GM12872 (cell line): ENCODE measurements around the gene ARHGAP10.

Source experiments
- CTCF ChIP-seq: IDR thresholded peaks from 3 replicates; pipeline ENCODE4 v1.5.1; 2011; ENCODE audit warnings: low read depth, mild to moderate bottlenecking, low read length, moderate library complexity; ENCODE audit not compliant: insufficient read depth

ARHGAP10 gene

DNA sequence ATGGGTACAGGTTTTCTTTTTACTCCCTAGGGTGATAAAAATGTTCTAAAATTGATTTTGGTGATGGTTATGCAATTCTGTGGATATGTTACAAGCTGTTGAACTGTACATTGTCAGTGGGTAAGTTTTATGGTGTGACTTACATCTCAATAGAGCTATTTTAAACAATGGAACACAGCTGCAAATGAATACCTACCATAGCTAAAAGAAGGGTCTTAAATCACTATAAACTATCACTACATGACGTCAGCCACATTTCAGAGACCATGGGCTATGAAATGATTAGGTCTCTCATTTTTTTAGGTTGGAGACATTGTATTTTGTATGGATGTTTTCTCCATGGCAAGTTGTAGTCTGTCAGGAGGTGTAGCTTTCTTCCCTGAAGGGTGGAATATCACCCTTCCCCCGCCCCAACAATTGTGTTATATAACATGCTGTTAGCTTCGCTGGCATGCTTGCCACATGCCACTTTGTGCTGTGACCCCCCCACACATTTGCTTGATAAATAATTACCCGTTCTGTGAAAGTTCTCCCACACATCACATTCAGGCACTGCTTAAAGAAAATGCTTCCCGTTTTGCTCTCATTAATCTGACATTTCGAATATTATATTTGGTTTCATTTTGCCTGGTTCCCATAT is 159.7 kb downstream of the ARHGAP10 start:
- no peak for TF ChIP-seq CTCF

- no peak for TF ChIP-seq CTCF
These were observed 167.6 kb downstream of the ARHGAP10 start for GRCh38 chr4:147899512-147899911.

DNA sequence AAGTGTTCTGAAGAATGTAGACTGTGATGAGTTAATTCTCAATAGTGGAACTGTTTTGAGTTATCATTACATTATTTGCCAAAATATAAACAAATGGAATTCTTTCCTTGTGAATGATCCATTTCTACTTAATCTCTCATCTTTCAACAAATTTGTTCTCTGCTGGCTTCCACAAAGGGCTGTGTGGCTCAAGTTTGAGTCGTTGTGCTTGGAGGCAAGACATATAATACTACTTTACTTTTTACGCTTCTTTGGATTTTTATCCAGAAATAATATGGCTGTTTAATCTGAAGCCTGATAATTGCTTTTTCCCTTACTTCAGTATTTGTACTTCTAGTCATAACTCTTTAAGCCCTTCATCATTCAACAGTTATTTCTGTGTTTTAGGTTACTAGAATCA is 169.5 kb downstream of the ARHGAP10 start:
- no peak for TF ChIP-seq CTCF

DNA sequence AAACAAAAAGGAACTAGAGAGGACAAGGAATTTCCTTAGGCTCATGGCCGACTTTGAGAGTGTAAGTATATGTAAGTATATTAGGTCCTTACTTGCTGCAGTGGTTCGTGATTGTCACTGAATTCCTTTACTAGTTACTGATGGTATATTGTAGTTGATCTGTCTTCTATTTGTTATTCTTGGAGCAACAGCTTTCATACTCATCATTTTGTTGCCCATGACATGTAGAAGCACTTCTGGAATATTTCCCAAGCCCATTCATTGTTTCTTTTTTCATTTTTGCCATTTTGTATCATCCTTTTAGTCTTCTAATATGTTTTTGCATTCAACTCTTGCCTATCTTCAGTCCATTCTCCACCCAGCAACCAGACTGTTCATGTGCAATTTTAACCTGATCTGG is 170.0 kb downstream of the ARHGAP10 start:
- TF ChIP-seq CTCF, result no peak

- no peak for TF ChIP-seq CTCF
These were observed 177.3 kb downstream of the ARHGAP10 start for GRCh38 chr4:147909225-147909624.

DNA sequence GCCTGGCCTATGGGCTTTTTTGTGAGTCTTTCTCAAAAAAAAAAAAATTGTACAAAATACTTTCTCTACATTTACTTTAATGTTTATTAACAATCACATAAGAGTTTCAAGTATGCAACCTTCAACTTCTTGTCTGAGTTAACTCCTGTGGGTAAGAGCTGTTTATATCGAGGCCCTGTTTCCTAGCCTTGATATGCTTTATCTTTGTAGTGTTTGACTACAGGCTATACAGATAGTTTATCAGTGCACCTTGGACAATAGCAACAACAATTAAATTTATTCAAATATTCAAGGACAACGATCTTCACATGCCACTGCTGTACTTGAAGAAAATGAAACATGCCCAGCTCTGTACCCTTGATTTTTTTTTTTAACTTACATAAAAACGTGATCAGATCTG is 178.4 kb downstream of the ARHGAP10 start:
- TF ChIP-seq CTCF, result no peak

DNA sequence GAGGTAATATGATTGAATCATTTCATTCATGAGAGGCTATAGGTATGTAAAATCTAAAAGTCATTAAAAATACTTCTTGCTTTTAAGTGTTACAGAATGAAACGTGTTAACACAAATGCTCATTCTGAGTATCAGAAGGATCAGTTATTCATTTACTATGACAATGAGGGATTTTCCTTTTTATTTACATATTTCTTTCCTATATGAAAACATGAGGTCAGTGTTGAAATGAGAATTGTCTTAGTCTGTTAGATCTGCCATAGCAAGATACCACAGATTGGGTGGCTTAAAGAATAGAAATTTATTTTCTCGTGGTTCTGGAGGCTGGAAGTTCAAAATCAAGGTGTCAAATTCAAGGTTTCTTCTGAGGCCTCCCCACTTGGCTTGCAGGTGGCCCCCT is 181.2 kb downstream of the ARHGAP10 start:
- TF ChIP-seq CTCF, result no peak
